GM12878 (cell line): ENCODE data around the gene SATB1. TPM values are rescaled to one million over a fixed set of nuclear protein-coding genes. Genes with fewer than 3 reads are reported as not detected.
A peak's percentile ranks its signal among the peaks of the same experiment; 100 is the strongest.

ENCODE experiments used
- BMI1 ChIP-seq: fragments of 450-650 bp; IDR thresholded peaks from 2 replicates; pipeline ENCODE4 v1.6.1; 2016; ENCODE audit warnings: mild to moderate bottlenecking, moderate library complexity, borderline replicate concordance
- GABPA ChIP-seq: IDR thresholded peaks from 2 replicates; pipeline ENCODE4 v1.6.1; 2014; ENCODE audit warnings: antibody characterized with exemption, low read depth, mild to moderate bottlenecking, inconsistent platforms
- JUND ChIP-seq: IDR thresholded peaks from 2 replicates; pipeline ENCODE4 v1.6.1; 2012; ENCODE audit warnings: low read depth, mild to moderate bottlenecking, low read length, improper control_type of control experiment, moderate library complexity
- KLF5 ChIP-seq: fragments of 450-650 bp; IDR thresholded peaks from 2 replicates; pipeline ENCODE4 v1.6.1; 2014; ENCODE audit warnings: mild to moderate bottlenecking; ENCODE audit not compliant: partially characterized antibody
- MEF2A ChIP-seq: IDR thresholded peaks from 2 replicates; pipeline ENCODE4 v1.6.1; 2011; ENCODE audit warnings: low read depth, mild to moderate bottlenecking, low read length, moderate library complexity; ENCODE audit not compliant: insufficient read depth
- MYB ChIP-seq: fragments of 150-350 bp; IDR thresholded peaks from 2 replicates; pipeline ENCODE4 v1.6.1; 2014; ENCODE audit warnings: mild to moderate bottlenecking, low read depth, low read length, borderline replicate concordance
- NRF1 ChIP-seq: conservative IDR thresholded peaks from 2 replicates; pipeline ENCODE4 v1.6.1; 2011; ENCODE audit warnings: mild to moderate bottlenecking, low read depth, low read length, improper control_type of control experiment
- PML ChIP-seq: IDR thresholded peaks from 2 replicates; pipeline ENCODE4 v1.6.1; 2012; ENCODE audit warnings: low read length, inconsistent platforms
- POLR2AphosphoS2 ChIP-seq: IDR thresholded peaks from 2 replicates; pipeline ENCODE4 v1.6.1; 2011; ENCODE audit warnings: low read depth, mild to moderate bottlenecking, low read length, improper control_type of control experiment, moderate library complexity
- RUNX3 ChIP-seq: IDR thresholded peaks from 2 replicates; pipeline ENCODE4 v1.6.1; 2012; ENCODE audit warnings: low read length, inconsistent platforms
- SMARCA5 ChIP-seq: fragments of 450-650 bp; IDR thresholded peaks from 2 replicates; pipeline ENCODE4 v1.6.1; 2017; ENCODE audit warnings: mild to moderate bottlenecking
- STAT1 ChIP-seq: fragments of 450-650 bp; conservative IDR thresholded peaks from 2 replicates; pipeline ENCODE4 v1.6.1; 2014; ENCODE audit warnings: antibody characterized with exemption, mild to moderate bottlenecking
- TAF1 ChIP-seq: IDR thresholded peaks from 2 replicates; pipeline ENCODE4 v1.6.1; 2011; ENCODE audit warnings: mild to moderate bottlenecking, low read depth, low read length, borderline replicate concordance
- ZNF217 ChIP-seq: fragments of 450-650 bp; IDR thresholded peaks from 2 replicates; pipeline ENCODE4 v1.6.1; 2017; ENCODE audit warnings: antibody characterized with exemption, mild to moderate bottlenecking
- polyA plus RNA-seq, 11 experiments: library from polyadenylated mRNA; depleted of rRNA in 4 of 11; unstranded in 6 of 11; stranded (reverse) in 5 of 11; fragments of >200 nt; fragmentation: Nextera tagmentation in 4 of 11; fragmentation: Illumina TruSeq in 1 of 11; extraction: Ambion mirVana in 4 of 11; extraction: Trizol in 1 of 11; gene quantifications; 1 replicate in 1 of 11; 2 replicates in 10 of 11; pipeline versions ENCODE4 v1.2.1 to v1.2.3, GENCODE V29; 2011 to 2016; ENCODE audit warnings: inconsistent platforms in 2 of 11, missing spikeins in 2 of 11, low read depth in 1 of 11
- total RNA-seq, 4 experiments: library from RNA; depleted of rRNA in 3 of 4; stranded (reverse); fragments of >200 nt in 3 of 4; fragmentation: Illumina TruSeq in 1 of 4; extraction: Trizol in 1 of 4; gene quantifications; 2 replicates each; pipeline versions ENCODE4 v1.2.1 to v1.2.3, GENCODE V29; 2013 to 2021
- TF ChIP-seq, protein P1 (sequence below): IDR thresholded peaks from 2 replicates; pipeline ENCODE4 v1.6.1; 2012; ENCODE audit warnings: low read length, inconsistent platforms
- TF ChIP-seq, protein P2 (sequence below): fragments of 450-650 bp; IDR thresholded peaks from 2 replicates; pipeline ENCODE4 v1.6.1; 2017; ENCODE audit warnings: mild to moderate bottlenecking, moderate library complexity
- TF ChIP-seq, protein P3 (sequence below): IDR thresholded peaks from 2 replicates; pipeline ENCODE4 v1.6.1; 2011; ENCODE audit warnings: borderline replicate concordance, low read depth, mild to moderate bottlenecking, moderate library complexity, low read length; ENCODE audit not compliant: insufficient read depth, poor library complexity, severe bottlenecking
- TF ChIP-seq, protein P4 (sequence below): fragments of 450-650 bp; IDR thresholded peaks from 2 replicates; pipeline ENCODE4 v1.6.1; 2018; ENCODE audit warnings: mild to moderate bottlenecking, low read depth, moderate library complexity; ENCODE audit not compliant: partially characterized antibody

The SATB1 gene
- total and polyA plus RNA-seq, 10 of the 15 experiments (the other 5 are each of a cell fraction or from before 2014, with no cell fraction given) = 0.01 to 0.72 (median 0.07) TPM; not detected in 4

DNA sequence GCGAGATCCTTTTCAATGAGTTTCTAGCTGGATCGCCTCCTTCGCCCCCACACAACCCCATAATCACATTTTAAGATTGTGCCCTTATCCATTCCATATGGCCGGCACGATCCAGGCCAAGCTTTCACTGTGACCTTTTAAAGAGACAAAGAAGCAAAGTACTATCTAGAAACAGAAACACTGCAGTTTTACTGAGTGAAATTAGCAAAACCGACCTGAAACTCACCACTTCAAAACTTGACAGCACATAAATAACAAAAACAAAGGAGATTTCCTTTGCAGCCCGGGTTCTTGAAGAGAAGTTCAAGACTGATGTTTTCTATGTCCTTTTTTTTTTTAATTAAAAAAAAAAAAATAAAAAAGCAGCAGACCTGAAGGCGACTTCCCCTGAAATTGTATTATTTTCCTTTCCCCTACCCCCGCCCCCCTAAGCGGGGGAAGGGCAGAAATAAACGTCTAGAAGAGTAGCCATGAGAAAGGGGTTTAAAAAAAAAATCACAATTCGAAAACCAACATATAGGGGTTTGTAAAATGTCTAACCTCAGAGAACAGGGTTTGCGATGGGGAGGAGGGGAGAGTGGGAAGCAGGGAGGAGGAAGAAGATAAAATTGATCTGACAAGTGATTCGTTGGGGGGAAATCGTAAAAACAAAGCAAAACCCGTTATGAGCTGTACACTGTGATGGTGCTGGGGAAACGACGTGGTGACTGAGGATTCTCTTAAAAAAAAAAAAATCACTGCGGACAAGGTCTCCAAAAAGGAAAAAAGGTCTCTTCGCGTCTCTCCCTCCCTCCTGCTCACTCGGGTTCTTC is 1.5 kb downstream of the SATB1 start (continued):
- TF ChIP-seq, protein P1, sequence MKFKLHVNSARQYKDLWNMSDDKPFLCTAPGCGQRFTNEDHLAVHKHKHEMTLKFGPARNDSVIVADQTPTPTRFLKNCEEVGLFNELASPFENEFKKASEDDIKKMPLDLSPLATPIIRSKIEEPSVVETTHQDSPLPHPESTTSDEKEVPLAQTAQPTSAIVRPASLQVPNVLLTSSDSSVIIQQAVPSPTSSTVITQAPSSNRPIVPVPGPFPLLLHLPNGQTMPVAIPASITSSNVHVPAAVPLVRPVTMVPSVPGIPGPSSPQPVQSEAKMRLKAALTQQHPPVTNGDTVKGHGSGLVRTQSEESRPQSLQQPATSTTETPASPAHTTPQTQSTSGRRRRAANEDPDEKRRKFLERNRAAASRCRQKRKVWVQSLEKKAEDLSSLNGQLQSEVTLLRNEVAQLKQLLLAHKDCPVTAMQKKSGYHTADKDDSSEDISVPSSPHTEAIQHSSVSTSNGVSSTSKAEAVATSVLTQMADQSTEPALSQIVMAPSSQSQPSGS = peak; percentile 53
- TF ChIP-seq PML = no peak
- TF ChIP-seq, protein P2, sequence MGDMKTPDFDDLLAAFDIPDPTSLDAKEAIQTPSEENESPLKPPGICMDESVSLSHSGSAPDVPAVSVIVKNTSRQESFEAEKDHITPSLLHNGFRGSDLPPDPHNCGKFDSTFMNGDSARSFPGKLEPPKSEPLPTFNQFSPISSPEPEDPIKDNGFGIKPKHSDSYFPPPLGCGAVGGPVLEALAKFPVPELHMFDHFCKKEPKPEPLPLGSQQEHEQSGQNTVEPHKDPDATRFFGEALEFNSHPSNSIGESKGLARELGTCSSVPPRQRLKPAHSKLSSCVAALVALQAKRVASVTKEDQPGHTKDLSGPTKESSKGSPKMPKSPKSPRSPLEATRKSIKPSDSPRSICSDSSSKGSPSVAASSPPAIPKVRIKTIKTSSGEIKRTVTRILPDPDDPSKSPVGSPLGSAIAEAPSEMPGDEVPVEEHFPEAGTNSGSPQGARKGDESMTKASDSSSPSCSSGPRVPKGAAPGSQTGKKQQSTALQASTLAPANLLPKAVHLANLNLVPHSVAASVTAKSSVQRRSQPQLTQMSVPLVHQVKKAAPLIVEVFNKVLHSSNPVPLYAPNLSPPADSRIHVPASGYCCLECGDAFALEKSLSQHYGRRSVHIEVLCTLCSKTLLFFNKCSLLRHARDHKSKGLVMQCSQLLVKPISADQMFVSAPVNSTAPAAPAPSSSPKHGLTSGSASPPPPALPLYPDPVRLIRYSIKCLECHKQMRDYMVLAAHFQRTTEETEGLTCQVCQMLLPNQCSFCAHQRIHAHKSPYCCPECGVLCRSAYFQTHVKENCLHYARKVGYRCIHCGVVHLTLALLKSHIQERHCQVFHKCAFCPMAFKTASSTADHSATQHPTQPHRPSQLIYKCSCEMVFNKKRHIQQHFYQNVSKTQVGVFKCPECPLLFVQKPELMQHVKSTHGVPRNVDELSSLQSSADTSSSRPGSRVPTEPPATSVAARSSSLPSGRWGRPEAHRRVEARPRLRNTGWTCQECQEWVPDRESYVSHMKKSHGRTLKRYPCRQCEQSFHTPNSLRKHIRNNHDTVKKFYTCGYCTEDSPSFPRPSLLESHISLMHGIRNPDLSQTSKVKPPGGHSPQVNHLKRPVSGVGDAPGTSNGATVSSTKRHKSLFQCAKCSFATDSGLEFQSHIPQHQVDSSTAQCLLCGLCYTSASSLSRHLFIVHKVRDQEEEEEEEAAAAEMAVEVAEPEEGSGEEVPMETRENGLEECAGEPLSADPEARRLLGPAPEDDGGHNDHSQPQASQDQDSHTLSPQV = no peak
- TF ChIP-seq SMARCA5 = no peak
- TF ChIP-seq, protein P3, sequence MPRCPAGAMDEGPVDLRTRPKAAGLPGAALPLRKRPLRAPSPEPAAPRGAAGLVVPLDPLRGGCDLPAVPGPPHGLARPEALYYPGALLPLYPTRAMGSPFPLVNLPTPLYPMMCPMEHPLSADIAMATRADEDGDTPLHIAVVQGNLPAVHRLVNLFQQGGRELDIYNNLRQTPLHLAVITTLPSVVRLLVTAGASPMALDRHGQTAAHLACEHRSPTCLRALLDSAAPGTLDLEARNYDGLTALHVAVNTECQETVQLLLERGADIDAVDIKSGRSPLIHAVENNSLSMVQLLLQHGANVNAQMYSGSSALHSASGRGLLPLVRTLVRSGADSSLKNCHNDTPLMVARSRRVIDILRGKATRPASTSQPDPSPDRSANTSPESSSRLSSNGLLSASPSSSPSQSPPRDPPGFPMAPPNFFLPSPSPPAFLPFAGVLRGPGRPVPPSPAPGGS = no peak
- TF ChIP-seq RUNX3 = peak; percentile 55
- TF ChIP-seq NRF1 = no peak
- peak; percentile 34; the same call in 1 of the 2 replicates for TF ChIP-seq BMI1
- no peak for TF ChIP-seq STAT1
- TF ChIP-seq GABPA = no peak
- no peak for TF ChIP-seq JUND
- 0 out of 2 replicates have a peak, but pooled peaks have one; percentile 34 for TF ChIP-seq MEF2A
- no peak for TF ChIP-seq TAF1
- no peak for TF ChIP-seq ZNF217
- no peak for TF ChIP-seq MYB
- no peak for TF ChIP-seq KLF5
- TF ChIP-seq, protein P4, sequence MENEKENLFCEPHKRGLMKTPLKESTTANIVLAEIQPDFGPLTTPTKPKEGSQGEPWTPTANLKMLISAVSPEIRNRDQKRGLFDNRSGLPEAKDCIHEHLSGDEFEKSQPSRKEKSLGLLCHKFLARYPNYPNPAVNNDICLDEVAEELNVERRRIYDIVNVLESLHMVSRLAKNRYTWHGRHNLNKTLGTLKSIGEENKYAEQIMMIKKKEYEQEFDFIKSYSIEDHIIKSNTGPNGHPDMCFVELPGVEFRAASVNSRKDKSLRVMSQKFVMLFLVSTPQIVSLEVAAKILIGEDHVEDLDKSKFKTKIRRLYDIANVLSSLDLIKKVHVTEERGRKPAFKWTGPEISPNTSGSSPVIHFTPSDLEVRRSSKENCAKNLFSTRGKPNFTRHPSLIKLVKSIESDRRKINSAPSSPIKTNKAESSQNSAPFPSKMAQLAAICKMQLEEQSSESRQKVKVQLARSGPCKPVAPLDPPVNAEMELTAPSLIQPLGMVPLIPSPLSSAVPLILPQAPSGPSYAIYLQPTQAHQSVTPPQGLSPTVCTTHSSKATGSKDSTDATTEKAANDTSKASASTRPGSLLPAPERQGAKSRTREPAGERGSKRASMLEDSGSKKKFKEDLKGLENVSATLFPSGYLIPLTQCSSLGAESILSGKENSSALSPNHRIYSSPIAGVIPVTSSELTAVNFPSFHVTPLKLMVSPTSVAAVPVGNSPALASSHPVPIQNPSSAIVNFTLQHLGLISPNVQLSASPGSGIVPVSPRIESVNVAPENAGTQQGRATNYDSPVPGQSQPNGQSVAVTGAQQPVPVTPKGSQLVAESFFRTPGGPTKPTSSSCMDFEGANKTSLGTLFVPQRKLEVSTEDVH = no peak
- no peak for TF ChIP-seq POLR2AphosphoS2
